ENCODE measurements around the gene KLF2.
"Not testable (repeated sequence)": the region's sequence is repeated elsewhere in the genome, so short reads cannot be mapped to it uniquely, and the experiment has no call there.

Gene KLF2

DNA sequence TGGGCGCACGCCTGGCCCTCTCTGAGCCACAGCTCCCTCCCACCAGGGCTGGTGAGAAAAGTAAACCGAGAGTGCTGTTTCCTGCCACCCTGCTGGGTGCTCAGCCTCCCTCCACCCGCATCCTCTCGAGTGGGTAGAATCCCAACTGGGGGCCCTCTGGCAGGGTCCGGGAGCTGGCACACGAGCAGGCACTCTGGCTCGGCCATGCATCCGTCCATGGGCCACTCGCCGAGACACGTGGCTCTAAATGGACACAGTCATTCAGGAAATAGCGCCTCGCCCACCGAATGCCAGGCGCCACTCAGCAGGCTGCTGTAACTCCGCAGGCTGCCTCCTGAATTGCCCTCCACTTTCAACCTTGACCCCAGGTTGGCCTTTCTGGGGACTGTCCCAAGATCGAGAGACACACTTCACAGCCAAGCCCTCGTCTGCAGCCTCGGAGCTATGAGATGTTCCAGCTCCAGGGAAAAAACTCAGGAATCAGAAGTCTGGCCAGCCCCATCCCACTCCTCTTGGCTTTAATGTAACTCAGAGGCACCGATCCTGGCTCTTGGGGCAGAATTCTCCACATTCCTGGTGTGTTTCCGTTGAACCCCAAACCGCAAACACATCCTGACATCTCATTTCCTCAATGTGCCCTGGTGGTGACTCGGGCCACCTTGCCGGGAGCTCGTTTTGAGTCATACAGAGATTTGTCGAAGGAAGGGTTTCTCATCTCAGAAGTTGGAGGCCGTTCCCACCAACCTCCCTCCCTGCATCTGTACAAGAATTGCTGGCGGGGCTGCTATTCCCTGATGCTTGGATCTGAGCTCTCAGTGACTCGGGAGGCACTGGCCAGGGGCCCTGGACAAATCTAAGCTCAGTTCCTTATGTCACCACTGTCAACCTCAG, 14.1 kb downstream of the KLF2 start:
- DNase-seq (ENCODE audit: low read depth): no peak

DNA sequence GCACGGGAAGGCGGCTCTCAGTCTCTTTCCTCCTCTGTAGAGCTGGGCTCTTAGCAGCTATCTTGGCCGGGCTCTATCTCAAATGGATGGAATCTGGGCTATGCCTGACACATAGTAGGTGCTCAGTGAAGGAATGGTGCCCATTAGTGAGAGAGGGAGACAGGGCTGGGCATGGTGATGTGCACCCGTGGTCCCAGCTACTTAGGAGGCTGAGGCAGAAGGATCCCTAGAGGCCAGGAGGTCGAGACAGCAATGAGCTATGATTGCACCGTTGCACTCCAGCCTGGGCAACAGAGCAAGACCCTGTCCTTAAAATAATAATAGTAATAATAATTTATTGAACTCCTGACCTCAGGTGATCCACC, 14.7 kb downstream of the KLF2 start:
- no peak for DNase-seq (ENCODE audit: low read depth)

DNA sequence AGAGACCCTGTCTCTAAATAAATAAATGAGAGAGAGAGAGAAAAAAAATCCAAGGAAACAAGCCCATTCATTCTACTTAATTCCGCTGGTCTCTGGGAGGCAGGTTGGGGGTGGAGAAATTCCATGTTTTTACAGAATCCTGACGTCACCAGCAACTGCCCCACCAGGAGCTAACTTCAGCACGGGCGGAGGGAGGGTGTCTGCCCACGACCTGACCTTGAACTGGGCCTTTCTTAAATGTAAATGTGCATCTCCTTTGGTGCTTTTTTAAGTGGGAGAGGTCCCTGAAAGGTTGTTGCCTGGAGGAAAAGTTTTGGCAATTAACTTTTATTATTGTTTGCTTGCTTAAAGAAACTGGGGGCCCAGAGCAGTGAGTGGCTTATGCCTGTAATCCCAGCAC, 15.5 kb downstream of the KLF2 start:
- no peak for DNase-seq (ENCODE audit: low read depth)

DNA sequence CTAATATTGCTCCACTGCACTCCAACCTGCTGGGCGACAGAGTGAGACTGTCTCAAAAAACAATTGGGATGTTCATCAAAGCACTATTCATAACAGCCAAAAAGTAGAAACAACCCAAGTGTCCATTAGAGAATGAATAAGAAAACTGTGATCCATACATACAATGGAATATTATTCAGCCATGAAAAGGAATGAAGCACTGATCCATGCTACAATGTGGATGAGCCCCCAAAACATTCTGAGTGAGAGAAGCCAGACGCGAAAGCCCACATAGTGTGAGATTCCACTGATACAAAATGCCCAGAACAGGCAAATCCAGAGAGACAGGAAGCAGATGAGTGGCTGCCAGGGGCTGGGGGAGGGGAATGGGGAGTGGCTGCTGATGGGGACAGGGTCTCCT, 16.0 kb downstream of the KLF2 start:
- DNase-seq (ENCODE audit: low read depth): no peak

DNA sequence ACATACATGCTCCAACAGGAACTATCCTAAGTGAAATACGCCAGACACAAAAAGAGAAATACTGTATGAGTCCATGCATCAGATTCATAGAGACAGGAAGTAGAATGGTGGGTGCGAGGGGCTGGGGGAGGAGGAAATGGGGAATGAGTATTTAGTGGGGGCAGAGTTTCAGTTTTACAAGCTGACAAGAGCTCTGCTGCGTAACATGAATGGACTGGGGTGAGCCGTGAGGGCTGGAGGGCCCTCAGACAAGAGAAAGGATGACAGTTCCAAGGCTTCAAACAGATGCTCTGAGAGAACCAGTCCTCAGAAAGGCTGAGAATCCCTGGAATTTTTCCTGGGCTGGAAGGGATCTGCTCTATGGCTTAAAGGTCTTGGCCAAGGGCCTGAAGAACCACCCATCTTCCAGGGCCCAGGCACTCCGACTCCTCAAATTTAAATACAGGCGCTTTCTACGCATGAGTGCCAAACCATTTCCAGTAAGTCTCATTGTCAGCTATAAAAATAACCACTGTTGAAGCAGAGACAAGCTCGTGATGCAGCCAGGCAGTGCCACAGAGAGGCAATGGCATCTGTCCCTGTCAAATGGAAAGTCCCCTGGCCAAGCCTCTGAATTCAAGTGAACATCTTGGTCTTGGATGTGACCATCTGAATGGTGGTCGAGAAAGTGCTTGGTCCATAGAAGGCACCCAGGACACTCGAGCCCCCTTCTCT, 17.5 kb downstream of the KLF2 start:
- DNase-seq (ENCODE audit: low read depth): no peak

DNA sequence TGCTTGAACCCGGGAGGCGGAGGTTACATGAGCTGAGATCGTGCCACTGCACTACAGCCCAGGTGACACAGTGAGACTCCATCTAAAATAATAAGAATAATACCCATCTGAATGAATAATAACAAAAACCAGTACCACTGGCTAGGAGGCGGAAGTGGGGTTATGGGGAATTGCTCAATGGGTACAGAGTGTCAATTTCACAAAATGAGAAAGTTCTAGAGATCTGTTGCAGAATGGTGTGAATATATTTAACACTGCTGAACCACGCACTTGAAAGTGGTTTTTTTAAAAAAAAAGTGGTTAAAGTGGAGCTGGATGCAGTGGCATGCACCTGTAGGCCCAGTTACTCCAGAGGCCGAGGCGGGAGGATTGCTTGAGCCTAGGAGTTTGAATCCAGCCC, 18.5 kb downstream of the KLF2 start:
- DNase-seq (ENCODE audit: low read depth): no peak

DNA sequence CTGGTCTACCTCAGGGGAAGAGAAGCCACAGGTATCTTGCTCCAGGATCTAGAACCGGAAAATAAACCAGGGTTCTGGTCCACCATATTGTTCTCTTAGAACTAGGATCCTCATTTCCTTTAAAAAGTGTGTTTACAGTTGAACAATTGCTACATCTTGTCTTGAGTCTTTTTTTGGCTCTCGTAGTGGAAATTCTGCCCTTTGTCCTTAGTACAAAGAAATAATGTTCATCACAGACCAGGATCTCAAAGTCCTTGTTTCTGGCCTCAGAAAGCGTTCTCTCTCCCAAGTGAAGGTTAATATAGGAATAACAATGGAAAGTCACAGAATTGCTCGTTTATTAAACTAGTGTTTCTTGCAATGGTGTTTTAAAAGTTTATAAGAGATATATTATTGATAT, 20.8 kb downstream of the KLF2 start:
- DNase-seq (ENCODE audit: low read depth): no peak

DNA sequence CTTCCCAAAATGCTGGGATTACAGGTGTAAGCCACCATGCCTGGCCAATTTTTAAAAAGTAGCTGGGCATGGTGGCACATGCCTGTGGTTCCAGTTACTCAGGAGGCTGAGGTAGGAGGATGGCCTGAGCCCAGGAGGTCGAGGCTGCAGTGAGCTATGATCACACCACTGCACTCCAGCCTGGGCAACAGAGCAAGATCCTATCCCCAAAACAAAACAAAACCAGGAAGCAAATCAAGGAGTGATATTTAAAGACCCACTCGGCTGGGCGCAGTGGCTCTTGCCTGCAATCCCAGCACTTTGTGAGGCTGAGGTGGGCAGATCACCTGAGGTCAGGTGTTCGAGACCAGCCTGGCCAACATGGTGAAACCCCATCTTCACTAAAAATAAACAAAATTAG, 22.5 kb downstream of the KLF2 start:
- not testable (repeated sequence) for DNase-seq (ENCODE audit: low read depth)

DNA sequence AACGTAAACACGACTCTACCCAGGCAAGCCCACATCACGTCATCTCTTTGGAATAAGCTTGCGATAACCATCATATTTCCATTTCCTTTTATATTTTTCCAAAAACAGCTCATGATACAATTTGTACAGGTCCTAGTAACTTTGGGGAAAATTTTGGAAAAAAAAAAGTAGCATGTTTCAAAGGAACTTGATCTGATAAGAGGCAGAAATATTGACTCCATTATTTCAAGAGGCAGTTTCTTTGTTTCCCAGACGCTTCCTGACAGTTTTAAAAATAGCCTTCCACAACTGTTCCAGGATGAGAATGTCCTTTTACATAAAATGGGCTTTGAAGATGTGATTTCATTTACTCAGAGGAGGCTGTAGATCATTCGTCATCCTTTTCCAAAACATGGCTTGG, 23.1 kb downstream of the KLF2 start:
- no peak for DNase-seq (ENCODE audit: low read depth)

DNA sequence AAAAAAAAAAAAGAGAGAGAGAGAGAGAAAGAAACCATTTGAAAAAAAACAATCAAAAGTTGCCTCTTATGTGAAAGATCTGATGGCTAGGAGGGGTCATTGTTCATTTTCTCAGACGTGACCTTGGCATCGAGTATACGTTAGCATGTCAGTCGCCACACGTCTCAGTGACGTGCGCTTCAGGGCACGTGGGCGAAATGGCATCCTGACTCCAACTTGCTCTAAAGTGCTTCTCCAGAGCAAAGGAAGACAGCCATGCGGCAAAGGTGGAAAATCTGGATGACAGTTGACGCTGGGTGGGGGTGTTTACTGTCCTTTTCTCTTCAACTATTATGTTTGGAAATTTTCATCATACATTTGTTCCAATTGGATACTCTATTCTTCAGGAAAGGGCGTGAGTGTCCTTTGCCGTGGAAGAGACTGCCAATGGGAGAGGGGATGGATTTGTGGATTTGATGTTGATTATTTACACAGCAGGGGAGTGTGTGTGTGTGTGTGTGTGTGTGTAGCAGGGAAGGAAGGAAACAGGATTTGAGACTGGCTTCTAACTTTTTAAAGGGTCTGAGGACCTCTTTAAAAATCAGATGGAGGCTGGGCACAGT, 25.0 kb downstream of the KLF2 start:
- DNase-seq (ENCODE audit: low read depth): no peak

DNA sequence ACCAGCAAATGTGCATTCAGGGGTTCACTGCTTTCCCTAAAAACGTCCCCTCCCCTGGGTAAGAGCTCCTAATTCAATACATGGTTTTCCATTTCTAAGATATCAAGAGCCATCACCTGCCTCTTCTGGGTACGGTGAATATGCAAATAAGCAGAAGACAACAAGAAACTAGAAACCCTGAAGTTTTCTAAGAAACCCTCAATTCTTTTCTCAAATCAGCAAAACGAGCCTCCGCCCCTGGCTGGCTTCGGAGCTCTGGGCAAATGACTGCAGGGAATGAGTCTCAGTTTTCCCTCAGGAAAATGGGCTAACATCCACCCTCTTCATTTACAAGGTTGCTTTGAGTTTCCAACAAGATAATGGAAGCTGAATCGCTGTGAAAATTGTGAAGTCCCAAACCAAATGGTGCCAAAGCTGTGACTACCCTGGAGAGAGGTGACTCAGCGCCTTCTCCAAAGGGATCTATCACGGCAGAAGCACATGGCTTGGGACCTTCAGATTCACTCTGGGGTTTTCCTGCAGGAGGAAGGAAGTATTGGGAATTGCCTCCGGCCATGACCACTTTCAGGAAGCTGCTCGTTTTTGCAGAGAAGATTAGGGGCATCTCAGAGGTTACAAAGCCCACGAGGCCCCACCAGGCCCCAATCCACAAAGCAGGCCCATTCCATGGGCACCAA, 26.6 kb downstream of the KLF2 start:
- no peak for DNase-seq (ENCODE audit: low read depth)

DNA sequence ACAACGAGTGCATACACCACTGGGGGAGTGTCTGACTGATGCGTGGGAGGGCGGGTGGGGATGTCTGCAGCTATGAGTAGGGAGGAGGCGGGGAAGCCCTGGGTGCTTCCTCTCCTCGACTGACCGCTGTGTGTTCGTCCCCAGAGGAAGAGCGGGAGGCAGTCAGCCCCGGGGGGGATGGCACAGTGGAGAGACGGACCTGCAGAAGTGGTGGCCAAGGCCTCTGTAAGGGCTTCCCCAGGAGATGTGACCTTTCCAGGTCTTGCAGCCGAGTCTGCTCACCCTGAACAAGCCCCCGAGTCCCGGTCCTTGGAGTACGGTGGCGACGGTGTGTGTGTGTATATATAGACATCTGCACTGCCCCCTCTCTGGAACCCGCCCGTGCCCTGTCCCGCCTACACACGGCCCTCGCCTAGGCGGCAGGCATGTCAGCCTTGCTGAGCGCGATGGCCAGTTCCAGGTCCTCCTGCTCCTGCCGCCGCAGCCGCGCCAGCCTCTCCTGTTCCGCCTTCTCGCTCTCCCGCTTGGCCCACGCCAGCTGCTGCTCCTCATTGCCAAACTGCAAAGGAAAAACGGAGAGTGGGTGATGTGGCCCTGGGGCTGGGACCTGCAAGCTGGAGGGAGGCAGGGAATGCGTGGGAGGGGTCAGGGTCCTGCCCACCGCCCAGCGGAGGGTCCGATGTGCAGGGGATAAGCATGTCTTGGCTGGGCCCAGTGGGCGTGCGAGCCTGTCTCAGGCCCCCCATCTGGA, 30.8 kb downstream of the KLF2 start:
- DNase-seq (ENCODE audit: low read depth): no peak

DNA sequence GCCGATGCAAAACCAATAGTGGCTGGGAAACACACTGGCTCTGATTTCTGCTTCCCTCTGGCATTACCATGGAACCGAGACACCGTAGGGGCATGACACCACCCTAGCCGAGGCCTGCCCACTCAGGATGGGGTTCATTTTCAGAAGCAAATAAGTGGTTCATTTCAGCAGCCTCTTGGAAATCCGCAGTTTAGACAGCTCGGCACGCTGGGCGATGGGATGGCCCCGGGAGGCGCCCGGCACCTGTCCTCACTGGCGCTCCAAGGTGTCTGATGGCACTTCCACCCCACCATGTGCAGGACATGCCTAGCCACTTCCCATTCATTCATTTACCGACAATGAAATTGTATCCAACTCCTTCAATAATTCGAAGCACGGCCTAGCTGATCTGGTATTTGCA, 33.8 kb downstream of the KLF2 start:
- no peak for DNase-seq (ENCODE audit: low read depth)

DNA sequence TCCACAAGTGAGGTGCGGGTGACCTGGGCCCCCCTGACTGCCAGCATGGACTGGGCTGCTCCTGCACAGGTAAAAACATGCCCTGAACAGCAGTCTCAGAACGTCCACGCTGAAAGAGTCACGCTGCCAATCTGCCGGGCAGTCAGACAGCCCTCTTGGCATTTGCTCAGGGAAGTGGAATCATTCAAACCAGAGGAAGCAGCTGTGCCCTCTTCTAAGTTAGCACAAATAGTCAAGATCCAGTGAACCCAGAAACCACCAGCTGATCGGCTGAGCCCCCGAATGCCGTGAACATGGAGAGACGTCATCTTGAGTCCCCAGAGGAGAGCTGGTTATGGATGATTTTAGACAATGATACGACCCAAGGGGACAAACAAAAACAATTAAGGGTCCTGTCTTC, 34.4 kb downstream of the KLF2 start:
- DNase-seq (ENCODE audit: low read depth): no peak

DNA sequence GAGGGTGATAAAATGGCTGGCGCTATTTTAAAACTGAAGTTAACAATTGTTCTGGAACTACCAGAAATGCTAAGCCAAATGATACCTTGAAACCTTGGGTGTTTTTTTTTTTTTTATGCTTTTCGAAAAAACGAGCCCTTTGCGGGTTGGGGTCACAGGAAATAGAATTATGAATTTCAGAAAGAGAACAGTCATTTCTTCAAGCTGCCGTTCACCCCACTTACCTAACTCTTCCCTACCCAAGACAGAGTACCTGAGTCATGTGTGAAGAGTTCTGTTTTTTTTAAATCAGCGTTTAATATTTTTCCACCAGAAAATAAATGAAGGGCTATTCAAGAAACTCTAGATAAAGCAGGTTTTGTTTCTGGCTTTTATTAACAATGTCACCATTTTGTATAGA, 35.3 kb downstream of the KLF2 start:
- no peak for DNase-seq (ENCODE audit: low read depth)

DNA sequence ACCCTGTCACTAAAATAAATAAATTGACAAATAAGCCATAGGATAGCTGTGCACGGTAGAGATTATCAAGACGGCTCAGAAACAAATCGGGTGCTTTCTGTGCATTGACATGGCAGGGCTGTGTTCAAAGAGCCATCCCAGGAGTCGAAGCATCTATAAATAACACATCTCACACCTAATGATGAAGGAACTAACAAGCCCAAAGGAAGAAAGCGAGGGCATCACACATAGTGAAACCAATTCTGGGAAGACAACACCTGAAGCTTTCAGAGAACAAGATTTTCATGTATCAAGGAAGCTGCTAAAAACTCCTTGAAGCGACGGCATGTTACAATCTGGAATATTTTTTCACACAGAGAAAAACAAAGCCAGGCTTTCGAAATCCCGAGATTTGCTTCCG, 36.1 kb downstream of the KLF2 start:
- DNase-seq (ENCODE audit: low read depth): no peak

DNA sequence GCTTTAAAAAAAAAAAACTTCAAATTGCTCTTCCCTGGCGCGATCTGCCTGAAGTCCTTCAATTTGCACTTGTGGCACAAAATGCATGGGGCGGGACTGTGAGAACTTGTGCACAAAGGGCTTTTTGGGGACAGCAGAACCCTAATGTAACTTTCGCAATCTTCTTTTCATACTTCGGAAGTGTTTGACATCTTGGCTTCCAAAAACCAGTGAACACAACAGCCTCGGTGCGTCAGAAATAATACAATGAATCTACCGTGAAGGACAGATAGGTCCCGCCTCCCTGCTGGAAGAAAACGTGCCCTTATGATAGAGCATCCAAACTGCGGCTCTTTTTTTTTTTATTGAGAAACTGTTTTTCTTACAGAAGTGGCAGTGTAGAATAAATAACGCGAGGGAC, 36.6 kb downstream of the KLF2 start:
- DNase-seq (ENCODE audit: low read depth): no peak

DNA sequence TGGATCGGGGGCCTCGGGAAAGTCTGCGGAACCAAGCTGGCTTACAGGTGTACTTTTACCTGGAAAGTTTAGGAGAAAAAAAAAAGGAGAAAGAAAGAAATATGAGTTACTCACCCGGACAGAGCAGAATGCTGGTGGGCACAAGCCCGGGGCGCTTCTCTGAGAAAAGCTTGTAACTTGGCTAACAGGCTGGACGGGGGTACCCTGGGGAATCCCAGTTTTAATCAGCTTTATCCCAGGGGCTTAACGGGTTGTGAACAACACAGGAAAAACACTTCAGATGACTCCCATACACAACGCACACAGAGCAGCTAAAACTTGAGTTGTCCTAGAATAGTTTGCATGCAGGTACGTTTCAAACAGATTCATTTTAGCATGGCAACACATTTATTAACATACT, 37.3 kb downstream of the KLF2 start:
- DNase-seq (ENCODE audit: low read depth): no peak

DNA sequence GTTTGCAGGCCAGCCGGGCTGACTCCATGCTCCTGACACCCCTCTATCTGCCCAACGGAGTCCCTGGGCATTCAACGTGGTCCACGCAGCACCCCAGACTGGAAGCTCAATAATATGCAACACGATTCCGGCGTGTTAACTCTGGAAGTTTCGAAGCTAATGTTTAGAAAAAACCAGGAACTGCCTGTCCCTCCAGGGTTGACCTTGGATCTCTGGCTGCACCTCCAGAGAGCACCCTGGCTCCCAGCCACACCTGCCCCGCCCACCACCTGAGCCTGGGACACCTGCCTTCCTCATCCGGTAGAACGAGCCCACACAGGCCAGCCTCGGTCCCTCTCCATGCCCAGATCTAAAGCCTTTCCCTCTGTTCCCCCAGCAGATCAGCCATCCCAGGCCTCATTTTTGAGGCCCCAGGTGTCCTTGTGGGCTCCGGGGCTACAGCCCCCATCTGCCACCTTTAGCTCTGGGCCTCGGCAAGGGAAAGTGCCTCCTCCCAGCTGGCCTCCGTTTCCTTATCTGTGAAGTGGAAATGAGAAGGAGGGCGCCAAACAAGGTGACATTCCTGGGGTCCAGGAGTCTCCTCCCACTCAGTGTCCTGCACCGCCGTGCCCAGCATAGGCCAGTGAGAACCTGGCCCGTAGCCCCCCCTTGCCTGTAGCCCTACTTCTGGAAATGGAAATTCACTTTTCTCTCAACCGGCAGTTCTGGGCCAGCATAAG, 38.7 kb downstream of the KLF2 start:
- no peak for DNase-seq (ENCODE audit: low read depth)

DNA sequence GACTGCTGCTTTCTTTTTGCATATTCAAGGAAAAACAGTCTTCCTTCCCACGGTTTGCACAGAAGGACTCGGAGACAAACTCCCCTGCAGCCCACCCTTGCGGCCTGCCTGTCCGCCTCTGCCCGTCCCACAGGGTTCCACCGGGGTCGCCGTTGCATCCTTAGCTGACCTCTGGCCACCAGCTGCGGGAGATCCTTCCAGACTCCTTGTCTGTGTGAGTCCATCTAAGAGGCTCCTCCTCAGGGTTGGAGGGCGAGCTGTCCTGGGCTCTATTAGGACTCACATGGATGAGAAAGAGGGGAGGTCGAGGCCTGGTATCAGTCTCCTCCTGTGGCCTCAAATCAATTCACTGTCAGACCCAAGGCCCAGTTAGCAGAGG, 39.2 kb downstream of the KLF2 start:
- DNase-seq (ENCODE audit: low read depth): no peak

DNA sequence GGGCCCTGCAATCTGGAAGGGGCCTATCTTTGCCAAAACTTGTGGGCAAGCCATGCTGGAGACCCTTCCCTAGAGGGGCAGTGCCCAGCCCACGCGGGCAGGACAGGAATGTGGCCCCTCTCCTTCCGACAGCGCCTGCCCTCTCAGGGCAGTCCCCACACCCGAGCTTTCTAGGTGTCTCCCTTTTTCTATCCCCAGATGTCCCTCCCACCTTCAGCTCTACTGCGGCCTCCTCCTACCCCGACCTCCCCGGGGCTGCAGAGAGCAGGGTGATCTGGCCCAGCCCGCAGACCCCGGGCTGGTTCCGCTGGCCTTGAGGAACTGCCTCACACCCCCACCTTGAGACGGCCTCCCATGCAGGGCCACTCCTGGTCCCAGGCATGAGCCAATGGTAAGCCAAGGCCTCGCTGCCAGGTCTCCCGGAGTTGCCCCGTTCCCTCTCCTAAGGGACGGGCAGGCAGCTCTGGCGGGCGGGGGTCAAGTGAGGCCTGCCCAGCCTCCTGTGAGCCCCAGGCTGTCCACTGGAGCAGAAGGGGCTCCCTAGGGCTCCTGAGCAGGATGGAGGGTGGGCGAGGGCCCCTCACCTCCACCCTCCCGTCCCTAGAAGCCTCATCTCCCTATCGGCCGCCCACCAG, 39.7 kb downstream of the KLF2 start:
- DNase-seq (ENCODE audit: low read depth): no peak

Measured in stimulated activated CD8-positive, alpha-beta memory T cell treated with anti-CD3 and anti-CD28 coated beads, Interleukin-15, amount 100 ng/mL, for 24 hours (primary cell).